GM12891 (cell line): ENCODE results near the gene SLIT1.

ENCODE experiments used
- DNase-seq: peaks from one replicate; pipeline ENCODE4 v3.0.0; 2011; ENCODE audit warnings: low spot score; ENCODE audit not compliant: insufficient read length
- FAIRE-seq: peaks from 2 replicates; lab custom pipeline; 2011; peaks lifted over from hg19 to GRCh38; lab: Jason Lieb, UNC
- PAX5 ChIP-seq: IDR thresholded peaks from 2 replicates; pipeline ENCODE4 v1.6.1; 2011; ENCODE audit warnings: low read length, moderate library complexity, mild to moderate bottlenecking; ENCODE audit not compliant: insufficient read depth, severe bottlenecking
- POLR2A ChIP-seq: IDR thresholded peaks from 2 replicates; pipeline ENCODE4 v1.6.1; 2011; ENCODE audit warnings: low read depth, low read length, control low read depth
- POLR2AphosphoS5 ChIP-seq: IDR thresholded peaks from 2 replicates; pipeline ENCODE4 v1.6.1; 2011; ENCODE audit warnings: low read depth, low read length, control low read depth
- POU2F2 ChIP-seq: IDR thresholded peaks from 2 replicates; pipeline ENCODE4 v1.6.1; 2011; ENCODE audit warnings: low read depth, mild to moderate bottlenecking, control low read depth, low read length, moderate library complexity
- SPI1 ChIP-seq: IDR thresholded peaks from 2 replicates; pipeline ENCODE4 v1.6.1; 2011; ENCODE audit warnings: low read depth, low read length, control low read depth
- TAF1 ChIP-seq: IDR thresholded peaks from 2 replicates; pipeline ENCODE4 v1.6.1; 2011; ENCODE audit warnings: low read depth, low read length, control low read depth

SLIT1 gene

GRCh38 chr10:97059872-97060205 is 125.9 kb downstream of the SLIT1 start:
- FAIRE-seq, result no peak
- TF ChIP-seq POU2F2 (no peak), PAX5 (no peak), POLR2AphosphoS5 (no peak), TAF1 (no peak)
- DNase-seq, result no peak

DNA sequence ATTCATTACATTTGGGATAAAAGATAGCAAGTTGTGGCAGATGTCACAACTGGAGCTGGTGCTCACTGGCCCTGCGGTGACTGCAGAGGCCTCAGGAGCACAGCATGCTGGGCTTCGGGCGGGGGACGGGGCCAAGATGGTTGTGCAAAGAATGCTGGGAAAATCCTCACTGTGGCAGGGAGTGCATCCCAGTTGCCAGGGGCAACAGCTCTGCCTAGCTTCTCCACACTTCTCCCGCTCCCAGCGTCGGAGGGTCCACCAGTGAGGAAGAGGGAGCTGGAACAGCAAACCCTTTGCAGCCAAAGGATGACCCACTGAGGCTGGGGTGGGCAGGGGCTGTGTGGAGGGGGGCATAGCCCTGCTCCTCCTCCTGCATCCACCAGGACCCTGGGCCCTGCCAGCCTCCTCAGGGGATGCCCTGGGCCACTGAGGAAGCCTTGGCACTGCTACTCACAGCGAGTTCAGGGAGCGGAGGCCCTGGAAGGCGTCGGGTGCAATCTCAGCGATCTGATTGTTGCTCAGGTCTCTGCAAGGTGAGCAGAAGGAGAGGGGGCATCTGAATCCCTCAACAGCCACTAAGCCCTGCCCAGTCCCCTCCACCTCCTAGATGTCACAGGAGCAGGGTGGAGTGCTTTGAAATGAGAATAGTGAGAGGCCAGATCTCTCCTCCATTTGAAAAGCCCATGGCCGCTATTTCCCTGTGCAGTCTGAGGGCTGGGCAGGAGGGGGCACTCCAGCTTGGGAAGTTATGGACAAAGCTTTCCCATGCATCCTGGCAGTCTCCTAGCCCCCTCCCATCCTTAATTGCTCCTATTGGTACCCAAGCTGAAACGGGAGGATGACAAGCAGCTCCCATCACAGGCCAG is 126.5 kb downstream of the SLIT1 start:
- TF ChIP-seq SPI1, result no peak
- TF ChIP-seq POLR2AphosphoS5, result no peak
- TF ChIP-seq TAF1, result no peak
- TF ChIP-seq PAX5, result no peak
- no peak for TF ChIP-seq POU2F2
- TF ChIP-seq POLR2A, result no peak
- DNase-seq (no peak), FAIRE-seq (no peak)

GRCh38 chr10:97058521-97058920 is 127.2 kb downstream of the SLIT1 start:
- FAIRE-seq, result no peak
- no peak for DNase-seq
- TF ChIP-seq TAF1 (no peak), POLR2A (no peak), SPI1 (no peak), POLR2AphosphoS5 (no peak), PAX5 (no peak), POU2F2 (no peak)

DNA sequence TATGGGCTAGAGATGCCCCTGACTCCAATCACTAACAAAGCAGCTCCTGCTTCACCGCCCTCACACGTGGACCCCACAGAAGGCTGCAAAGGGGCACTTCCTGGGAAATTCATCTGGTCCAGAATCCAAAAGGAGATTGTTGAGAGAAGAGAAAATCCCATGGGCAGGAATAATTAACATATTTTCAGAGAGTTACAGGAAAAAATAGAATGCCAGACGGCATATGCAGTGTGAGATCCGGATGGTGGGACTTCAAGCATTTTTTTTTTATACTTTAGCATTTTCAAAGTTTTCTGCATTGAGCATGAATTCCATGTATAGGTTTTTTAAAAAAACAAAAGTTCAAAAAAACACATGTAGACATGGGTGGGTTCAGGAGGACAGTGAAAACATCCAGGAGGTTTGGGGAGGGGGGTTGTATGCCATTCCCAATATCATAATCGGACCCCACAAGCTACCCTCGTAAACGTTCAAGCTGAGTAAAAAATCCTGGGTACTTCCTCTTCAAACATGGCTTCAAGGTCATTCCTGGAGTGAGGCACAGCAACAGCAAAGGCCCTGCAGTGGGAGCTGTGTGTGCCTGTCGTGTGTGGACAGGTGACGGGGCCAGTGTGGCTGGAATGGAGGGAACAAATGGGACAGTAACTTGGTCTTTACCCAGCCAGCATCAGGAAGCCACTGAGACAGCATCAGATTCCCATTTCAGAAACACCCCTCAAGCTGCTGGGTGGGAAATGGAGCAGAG is 128.1 kb downstream of the SLIT1 start:
- DNase-seq, result no peak
- FAIRE-seq, result no peak
- TF ChIP-seq PAX5, result no peak
- no peak for TF ChIP-seq SPI1
- no peak for TF ChIP-seq POU2F2
- TF ChIP-seq POLR2A, result no peak
- no peak for TF ChIP-seq POLR2AphosphoS5
- no peak for TF ChIP-seq TAF1

- TF ChIP-seq SPI1, result no peak
- no peak for TF ChIP-seq POU2F2
- TF ChIP-seq PAX5, result no peak
- no peak for TF ChIP-seq TAF1
- TF ChIP-seq POLR2AphosphoS5, result no peak
- TF ChIP-seq POLR2A, result no peak
- no peak for DNase-seq
- FAIRE-seq, result no peak
Measured at GRCh38 chr10:97056003-97056630, 129.6 kb downstream of the SLIT1 start.

GRCh38 chr10:97053276-97053675 is 132.5 kb downstream of the SLIT1 start:
- DNase-seq (no peak), FAIRE-seq (no peak)
- TF ChIP-seq POU2F2 (no peak), SPI1 (no peak), POLR2AphosphoS5 (no peak), TAF1 (no peak), PAX5 (no peak), POLR2A (no peak)

GRCh38 chr10:97050956-97051496 is 134.7 kb downstream of the SLIT1 start:
- TF ChIP-seq PAX5 (no peak), TAF1 (no peak), SPI1 (no peak), POLR2AphosphoS5 (no peak), POU2F2 (no peak), POLR2A (no peak)
- no peak for DNase-seq
- no peak for FAIRE-seq

GRCh38 chr10:97050205-97050745 is 135.5 kb downstream of the SLIT1 start:
- TF ChIP-seq POLR2A (no peak), TAF1 (no peak), POU2F2 (no peak), PAX5 (no peak), POLR2AphosphoS5 (no peak), SPI1 (peak; percentile 81)
- DNase-seq (no peak), FAIRE-seq (peak; percentile 78)

GRCh38 chr10:97049670-97050069 is 136.1 kb downstream of the SLIT1 start:
- DNase-seq (no peak), FAIRE-seq (no peak)
- TF ChIP-seq POLR2A (no peak), POLR2AphosphoS5 (no peak), TAF1 (no peak), SPI1 (no peak), POU2F2 (no peak), PAX5 (no peak)
